Brain microvascular endothelial cell (primary cell): Measurements from ENCODE around the gene BEST3.

Experiments used
- DNase-seq: peaks from one replicate; pipeline ENCODE4 v3.0.0-alpha.2; 2020
- H3K27ac ChIP-seq: fragments of 250-450 bp; sonication (Bioruptor Pico); 2 replicates; pipeline ENCODE4 v1.5.1; 2020; ENCODE audit warnings: mild to moderate bottlenecking, moderate library complexity
- H3K27me3 ChIP-seq: fragments of 250-450 bp; sonication (Bioruptor Pico); replicated peaks from 2 replicates; pipeline ENCODE4 v1.5.1; 2020; ENCODE audit warnings: mild to moderate bottlenecking
- H3K36me3 ChIP-seq: fragments of 250-450 bp; sonication (Bioruptor Pico); replicated peaks from 2 replicates; pipeline ENCODE4 v1.5.1; 2020; ENCODE audit warnings: mild to moderate bottlenecking
- H3K4me3 ChIP-seq: 2 replicates; pipeline ENCODE4 v1.5.1; 2011; ENCODE audit warnings: low read depth, mild to moderate bottlenecking, control low read depth, low read length, moderate library complexity
- in situ Hi-C: cut with HindIII; loops from 2 replicates; pipeline ENCODE4 v1.10.0; 2017; ENCODE audit warnings: low sequenced_read_pairs, low pct_ligation_motif_present
- TF ChIP-seq, protein P1 (sequence below): IDR thresholded peaks from 2 replicates; pipeline ENCODE4 v1.5.1; 2011; ENCODE audit warnings: low read depth, mild to moderate bottlenecking, moderate library complexity, low read length, control low read depth, inconsistent platforms; ENCODE audit errors: missing control alignments

Gene BEST3

DNA sequence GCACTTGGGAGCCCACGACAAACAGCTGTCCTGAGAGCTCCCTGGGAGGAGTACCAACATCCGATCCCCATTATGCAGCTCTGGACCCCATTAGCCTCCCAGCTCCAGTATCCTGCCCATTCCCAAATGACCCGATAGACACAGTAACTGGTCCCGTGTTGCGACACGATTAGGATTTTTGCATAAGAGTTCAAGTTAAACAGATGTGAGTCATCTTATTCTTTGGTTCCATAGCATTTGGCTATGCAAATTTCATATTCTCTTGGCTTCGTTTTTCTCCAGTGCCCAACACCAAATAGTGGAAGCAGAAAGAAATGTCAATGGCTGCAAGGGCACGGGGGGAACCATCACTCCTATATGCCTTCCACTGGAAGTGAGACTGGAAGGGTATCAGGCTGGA is 45.4 kb downstream of the BEST3 start:
- in situ Hi-C loops: no loop called here
- TF ChIP-seq, protein P1, sequence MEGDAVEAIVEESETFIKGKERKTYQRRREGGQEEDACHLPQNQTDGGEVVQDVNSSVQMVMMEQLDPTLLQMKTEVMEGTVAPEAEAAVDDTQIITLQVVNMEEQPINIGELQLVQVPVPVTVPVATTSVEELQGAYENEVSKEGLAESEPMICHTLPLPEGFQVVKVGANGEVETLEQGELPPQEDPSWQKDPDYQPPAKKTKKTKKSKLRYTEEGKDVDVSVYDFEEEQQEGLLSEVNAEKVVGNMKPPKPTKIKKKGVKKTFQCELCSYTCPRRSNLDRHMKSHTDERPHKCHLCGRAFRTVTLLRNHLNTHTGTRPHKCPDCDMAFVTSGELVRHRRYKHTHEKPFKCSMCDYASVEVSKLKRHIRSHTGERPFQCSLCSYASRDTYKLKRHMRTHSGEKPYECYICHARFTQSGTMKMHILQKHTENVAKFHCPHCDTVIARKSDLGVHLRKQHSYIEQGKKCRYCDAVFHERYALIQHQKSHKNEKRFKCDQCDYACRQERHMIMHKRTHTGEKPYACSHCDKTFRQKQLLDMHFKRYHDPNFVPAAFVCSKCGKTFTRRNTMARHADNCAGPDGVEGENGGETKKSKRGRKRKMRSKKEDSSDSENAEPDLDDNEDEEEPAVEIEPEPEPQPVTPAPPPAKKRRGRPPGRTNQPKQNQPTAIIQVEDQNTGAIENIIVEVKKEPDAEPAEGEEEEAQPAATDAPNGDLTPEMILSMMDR: no peak
- Histone ChIP-seq H3K27ac (no peak overlapping the region), H3K4me3 (no peak overlapping the region), H3K36me3 (no peaks in the 10 kb centered on the region), H3K27me3 (no peaks in the 10 kb centered on the region)
- DNase-seq: no peak

GRCh38 chr12:69651922-69652321 is 47.2 kb downstream of the BEST3 start:
- no peaks in the 10 kb centered on the region for H3K36me3 ChIP-seq

GRCh38 chr12:69649529-69649928 is 49.6 kb downstream of the BEST3 start:
- in situ Hi-C loops: no loop called here
- no peak for DNase-seq
- Histone ChIP-seq H3K27ac (no peak overlapping the region), H3K4me3 (no peak overlapping the region), H3K36me3 (no peaks in the 10 kb centered on the region), H3K27me3 (no peaks in the 10 kb centered on the region)
- TF ChIP-seq, protein P1: no peak

More at GRCh38 chr12:69651922-69652321, 47.2 kb downstream of the BEST3 start:
- TF ChIP-seq, protein P1: no peak
- no peak for DNase-seq
- no peaks in the 10 kb centered on the region for H3K27me3 ChIP-seq
- H3K4me3 ChIP-seq: no peak overlapping the region
- in situ Hi-C loops: no loop called here
- no peak overlapping the region for H3K27ac ChIP-seq

GRCh38 chr12:69648476-69648875 is 50.6 kb downstream of the BEST3 start:
- TF ChIP-seq, protein P1: no peak

DNA sequence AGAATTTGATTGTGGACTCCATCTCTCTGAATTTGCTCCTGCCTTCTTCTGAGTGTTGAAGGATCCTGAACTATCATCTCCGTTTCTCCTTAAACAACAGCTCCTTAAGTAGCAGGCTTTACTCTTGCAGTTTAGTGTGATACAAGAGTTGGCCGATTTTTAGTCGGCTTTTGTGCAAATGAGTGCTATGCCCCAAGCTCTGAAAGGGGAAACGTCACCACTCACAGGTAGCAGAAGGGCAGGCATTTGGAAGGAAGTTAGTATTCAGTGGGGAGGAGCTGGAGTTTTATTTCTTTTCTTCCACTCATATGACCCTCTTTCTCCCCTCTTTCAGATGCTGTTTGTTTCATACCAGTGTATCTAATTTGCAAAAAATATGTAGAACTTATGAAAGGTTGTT is 51.9 kb downstream of the BEST3 start:
- no peak overlapping the region for H3K4me3 ChIP-seq
- TF ChIP-seq, protein P1: no peak
- no peaks in the 10 kb centered on the region for H3K36me3 ChIP-seq
- DNase-seq: no peak
- no peak overlapping the region for H3K27ac ChIP-seq
- in situ Hi-C loops: no loop called here
- no peaks in the 10 kb centered on the region for H3K27me3 ChIP-seq

More at GRCh38 chr12:69648476-69648875, 50.6 kb downstream of the BEST3 start:
- Histone ChIP-seq H3K27ac (no peak overlapping the region), H3K27me3 (no peaks in the 10 kb centered on the region), H3K36me3 (no peaks in the 10 kb centered on the region), H3K4me3 (no peak overlapping the region)
- DNase-seq: peak; percentile 87
- in situ Hi-C loops: no loop called here

GRCh38 chr12:69645031-69645430 is 54.1 kb downstream of the BEST3 start:
- Histone ChIP-seq H3K36me3 (no peaks in the 10 kb centered on the region), H3K4me3 (no peak overlapping the region), H3K27me3 (no peaks in the 10 kb centered on the region), H3K27ac (no peak overlapping the region)
- TF ChIP-seq, protein P1: no peak
- in situ Hi-C loops: no loop called here
- DNase-seq: no peak
